Activated naive CD4-positive, alpha-beta T cell treated with Interleukin-2 at 50 U/mL for 16 hours (primary cell): ENCODE data around the gene RUSC2.
"Not testable (repeated sequence)": the region's sequence is repeated elsewhere in the genome, so short reads cannot be mapped to it uniquely, and the experiment has no call there.

Source experiments
- DNase-seq: peaks from one replicate; pipeline ENCODE4 v3.0.0-alpha.2; 2020

The RUSC2 gene

GRCh38 chr9:35489313-35490154, at the start of gene RUSC2:
RUSC2 (plus strand) TSS chr9:35490111; CDS start chr9:35546522, 56,411 bp downstream.
- peak; percentile 45 for DNase-seq

GRCh38 chr9:35446012-35446411, 43.9 kb upstream of the RUSC2 start:
- no peak for DNase-seq

GRCh38 chr9:35448496-35448895, 41.4 kb upstream of the RUSC2 start:
- no peak for DNase-seq

GRCh38 chr9:35452481-35452880, 37.4 kb upstream of the RUSC2 start:
- DNase-seq = no peak

GRCh38 chr9:35453786-35454185, 36.1 kb upstream of the RUSC2 start:
- DNase-seq = no peak

GRCh38 chr9:35464141-35465025, 25.5 kb upstream of the RUSC2 start:
- DNase-seq = no peak

- DNase-seq = no peak
Measured at GRCh38 chr9:35470340-35470739, 19.6 kb upstream of the RUSC2 start.

GRCh38 chr9:35470894-35471293, 19.0 kb upstream of the RUSC2 start:
- DNase-seq = no peak

- no peak for DNase-seq
Measured at GRCh38 chr9:35476596-35476995, 13.3 kb upstream of the RUSC2 start.

- peak; percentile 19 for DNase-seq
Measured at GRCh38 chr9:35477211-35477855, 12.6 kb upstream of the RUSC2 start.

- no peak for DNase-seq
Measured at GRCh38 chr9:35478871-35479270, 11.0 kb upstream of the RUSC2 start.

- peak; percentile 18 for DNase-seq
Measured at GRCh38 chr9:35481347-35481975, 8.4 kb upstream of the RUSC2 start.

- DNase-seq = no peak
Measured at GRCh38 chr9:35482071-35482470, 7.8 kb upstream of the RUSC2 start.

GRCh38 chr9:35484406-35484805, 5.5 kb upstream of the RUSC2 start:
- DNase-seq = no peak

- no peak for DNase-seq
Measured at GRCh38 chr9:35487081-35487480, 2.8 kb upstream of the RUSC2 start.

GRCh38 chr9:35488021-35488420, 1.9 kb upstream of the RUSC2 start:
- DNase-seq = no peak

- no peak for DNase-seq
Measured at GRCh38 chr9:35488566-35489312, 1.2 kb upstream of the RUSC2 start.

- DNase-seq = no peak
Measured at GRCh38 chr9:35490155-35490909, 421 bp downstream of the RUSC2 start.

- DNase-seq = no peak
Measured at GRCh38 chr9:35490910-35491465, 1.1 kb downstream of the RUSC2 start.

GRCh38 chr9:35493119-35493518, 3.2 kb downstream of the RUSC2 start:
- not testable (repeated sequence) for DNase-seq

- DNase-seq = no peak
Measured at GRCh38 chr9:35495984-35496383, 6.1 kb downstream of the RUSC2 start.
